HG02870 (cell line): Measurements from ENCODE around the gene POLN.

ENCODE experiments used
- ATAC-seq: cut with Tn5 transposase; IDR thresholded peaks from one replicate; pipeline ENCODE4 v1.9.1; 2021; ENCODE audit warnings: mild to moderate bottlenecking, moderate library complexity; ENCODE audit not compliant: unreplicated experiment

POLN gene

DNA sequence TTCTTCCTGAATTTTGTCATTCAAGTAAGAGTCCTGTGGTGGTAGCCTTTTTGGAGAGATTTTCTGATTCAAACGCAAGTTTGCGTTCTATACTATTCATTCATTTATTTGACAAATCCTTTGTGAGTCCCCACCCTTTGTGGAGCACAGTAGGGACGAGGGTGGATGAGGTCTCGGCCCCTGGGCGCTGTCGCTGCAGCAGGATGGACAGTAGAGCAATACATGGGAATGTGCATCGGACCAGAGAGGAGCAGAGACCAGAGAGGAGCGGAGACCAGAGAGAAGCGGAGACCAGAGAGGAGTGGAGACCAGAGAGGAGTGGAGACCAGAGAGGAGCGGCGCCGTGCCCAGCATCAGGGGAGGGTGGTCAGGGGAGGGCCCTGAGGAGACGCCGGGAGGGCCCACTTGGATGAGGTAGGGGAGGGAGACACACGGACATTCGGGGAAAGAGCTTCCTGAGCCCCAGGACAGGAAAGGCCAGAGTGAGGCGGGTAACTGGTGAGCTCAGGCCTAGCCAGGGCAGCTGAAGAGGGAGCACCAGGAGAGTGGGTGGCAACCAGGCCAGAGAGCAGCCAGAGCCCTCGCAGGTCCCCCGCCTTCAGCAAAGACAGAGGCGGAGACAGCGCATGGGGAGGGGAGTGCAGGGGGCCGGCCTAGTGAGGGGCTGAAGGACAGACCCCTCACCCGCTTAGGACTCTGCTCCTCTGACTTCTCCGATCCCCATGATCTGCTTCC lies 115.4 kb downstream of the POLN start:
- ATAC-seq: no peak

DNA sequence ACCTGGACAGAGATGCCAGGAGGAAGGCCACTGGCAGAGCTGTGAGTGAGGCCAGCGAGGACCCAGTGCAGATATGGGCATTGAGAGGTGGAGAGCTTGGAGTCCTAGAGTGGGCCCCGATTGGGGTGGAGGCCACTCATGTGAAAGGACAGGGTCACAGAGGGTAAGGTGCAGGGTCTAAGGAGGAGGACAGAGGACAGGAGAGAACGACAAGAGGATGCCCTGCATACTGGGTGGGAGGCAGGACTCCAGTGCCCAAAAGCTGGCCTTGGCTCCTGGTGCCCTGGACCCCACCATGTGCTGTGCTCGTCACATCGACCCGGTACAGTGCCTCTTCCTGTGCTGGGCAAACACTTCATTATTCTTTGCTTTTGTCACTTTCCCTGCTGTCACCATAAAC lies 116.1 kb downstream of the POLN start:
- no peak for ATAC-seq

DNA sequence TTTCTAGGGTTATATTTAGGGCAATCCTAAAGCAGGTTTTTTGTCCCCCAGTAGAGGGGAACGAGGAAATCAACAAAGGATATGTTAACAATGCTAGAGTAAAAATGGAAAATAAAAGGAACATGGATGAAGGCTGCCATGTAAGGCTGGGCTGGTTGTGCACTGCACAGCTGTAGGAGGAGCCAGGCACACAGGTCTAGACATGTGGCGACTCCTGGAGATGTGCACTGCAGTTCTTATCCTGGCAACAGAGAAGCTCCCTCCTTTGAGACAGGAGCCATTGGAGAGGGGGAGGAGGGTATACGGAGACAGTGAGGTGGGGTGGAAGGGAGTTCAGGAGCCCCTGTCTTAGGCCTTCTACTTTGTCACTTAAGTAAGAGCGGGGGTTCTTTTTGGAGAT lies 116.9 kb downstream of the POLN start:
- no peak for ATAC-seq

DNA sequence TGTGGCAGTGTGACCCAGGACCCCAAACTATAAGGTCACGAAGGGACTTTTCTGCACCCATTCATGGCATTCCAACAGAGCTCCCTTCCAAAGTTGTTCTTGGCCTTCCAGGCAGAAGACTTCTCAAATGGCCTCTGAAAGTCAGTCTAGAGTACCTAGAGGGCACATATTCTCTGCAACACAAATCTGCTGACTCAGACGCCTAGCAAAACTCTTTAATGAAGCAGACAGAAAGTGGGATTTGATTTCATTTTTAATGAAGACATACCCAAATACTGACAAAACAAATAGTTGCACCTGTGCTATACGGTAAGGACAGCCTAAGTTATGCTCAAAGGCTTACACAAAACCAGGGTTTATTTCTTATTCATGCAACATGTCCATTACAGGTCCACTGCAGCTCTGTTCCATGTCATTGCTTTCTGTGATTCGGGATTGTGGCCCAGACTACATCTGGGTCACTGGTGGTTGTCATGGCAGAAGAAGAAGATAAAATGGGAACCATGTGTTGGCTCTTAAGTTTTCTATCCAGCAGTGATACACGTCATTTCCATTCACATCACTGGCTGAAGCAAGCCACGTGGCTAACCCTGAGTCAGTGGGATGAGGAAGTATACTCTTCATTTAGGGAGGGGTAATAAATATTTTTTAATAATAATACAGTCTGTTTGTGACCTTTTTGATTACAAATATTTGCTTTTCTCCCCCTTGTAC lies 125.1 kb downstream of the POLN start:
- ATAC-seq: no peak

DNA sequence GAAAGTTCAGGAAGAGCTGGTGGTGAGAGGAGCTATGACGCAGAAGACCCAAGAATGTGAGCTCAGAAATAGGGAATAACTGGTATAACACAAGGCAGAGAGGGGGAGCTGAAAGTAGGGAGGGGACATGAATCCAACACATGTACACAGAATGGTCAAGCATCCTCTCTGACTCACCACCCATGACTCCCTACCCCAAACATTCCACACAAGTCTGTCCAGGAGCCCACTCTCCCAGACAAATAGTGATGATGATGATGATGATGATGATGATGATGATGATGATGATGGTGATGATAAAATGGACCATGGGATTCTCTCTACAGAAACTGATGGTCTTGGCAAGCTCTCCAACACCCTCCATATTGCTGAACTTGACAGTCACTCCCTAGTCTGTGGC lies 136.4 kb downstream of the POLN start:
- ATAC-seq: no peak

DNA sequence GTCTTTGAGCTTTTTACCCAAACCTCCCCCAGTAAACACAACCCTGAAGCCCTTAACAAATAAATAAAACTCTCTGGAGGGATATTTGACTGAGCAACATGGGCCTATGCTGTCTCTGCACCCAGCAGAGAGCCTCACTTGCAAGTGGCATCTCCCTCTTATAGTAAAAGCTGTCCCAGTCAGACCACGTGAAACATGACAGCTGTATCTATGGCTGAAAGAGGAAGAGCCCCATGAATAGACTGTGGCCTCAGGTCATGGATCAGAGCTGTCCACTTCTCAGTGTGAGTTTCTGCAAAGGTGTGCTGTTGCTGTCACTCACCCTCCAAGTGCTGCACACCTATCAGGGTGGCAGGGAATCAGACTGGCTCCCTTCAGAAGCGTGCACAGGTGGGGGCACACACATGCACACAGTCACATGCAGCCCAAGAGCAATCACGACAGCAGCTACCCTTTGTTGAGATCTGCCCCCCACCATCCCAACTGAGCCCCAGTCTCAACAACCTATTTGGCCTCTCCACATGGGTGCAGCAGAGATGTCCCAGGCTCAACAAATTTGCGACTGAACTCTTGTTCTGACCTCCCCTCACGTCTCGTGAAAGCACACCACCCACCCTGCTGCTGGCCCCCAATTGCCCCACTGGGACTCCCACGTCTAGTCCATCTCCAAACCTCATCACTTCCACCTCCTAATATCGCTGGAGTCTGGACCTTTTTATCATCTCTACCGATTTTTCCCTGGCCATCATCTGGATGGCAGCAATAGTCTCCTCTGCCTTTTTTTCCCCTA lies 137.2 kb downstream of the POLN start:
- no peak for ATAC-seq

DNA sequence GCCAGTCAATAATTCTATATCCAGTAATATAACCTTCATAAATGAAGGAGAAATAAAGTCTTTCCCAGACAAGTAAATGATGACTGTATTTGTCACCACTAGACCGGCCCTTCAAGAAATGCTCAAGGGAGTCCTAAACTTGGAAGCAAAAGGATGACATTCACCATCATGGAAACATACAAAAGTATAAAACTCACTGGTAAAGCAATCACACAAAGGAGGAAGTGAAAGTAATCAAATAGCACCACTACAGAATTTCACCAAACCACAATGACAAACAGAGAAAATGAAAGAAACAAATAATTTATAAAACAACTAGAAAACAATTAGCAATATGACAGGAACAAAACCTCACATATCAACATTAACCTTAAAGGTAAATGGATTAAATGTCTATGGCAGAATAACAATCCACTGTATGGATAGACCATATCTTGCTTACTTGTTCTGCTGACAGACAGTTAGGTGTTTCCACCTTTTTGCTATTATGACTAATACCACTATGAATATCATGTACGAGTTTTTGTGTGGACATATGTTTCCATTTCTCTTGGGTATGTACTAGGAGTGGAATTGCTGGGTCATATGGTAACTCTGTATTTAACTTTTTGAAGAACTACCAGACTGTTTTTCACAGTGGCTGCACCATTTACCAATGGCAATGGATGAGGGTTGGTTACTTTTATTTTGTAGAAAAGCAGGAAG lies 137.9 kb downstream of the POLN start:
- ATAC-seq: no peak

DNA sequence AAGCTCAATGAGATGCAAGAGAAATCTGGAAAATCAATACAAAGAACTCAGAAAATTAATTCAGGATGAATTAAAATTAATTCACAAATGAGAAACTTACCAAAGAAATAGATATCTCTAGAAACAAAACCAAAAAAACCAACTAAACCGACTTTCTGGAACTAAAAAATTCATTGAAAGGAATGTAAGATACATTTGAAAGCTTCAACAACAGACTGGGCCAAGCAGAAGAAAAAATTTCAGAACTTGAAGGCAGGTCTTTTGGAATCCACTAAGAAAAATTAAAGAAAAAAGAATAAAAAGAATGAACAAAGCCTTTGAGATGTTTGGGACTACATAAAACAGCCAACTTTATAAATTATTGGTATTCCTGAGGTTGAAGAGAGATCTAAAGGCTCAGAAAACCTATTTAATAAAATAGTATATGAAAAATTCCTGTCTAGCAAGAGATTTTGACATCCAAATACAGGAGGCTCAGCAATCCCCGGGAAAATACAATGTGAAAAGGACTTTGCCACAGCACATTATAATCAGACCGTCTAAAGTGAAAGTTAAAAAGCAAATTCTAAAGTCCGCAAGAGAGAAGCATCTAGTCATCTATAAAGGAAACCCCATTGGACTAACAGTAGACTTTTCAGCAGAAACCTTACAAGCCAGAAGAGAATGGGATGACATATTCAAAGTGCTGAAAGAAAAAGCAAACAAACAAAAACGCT lies 138.6 kb downstream of the POLN start:
- ATAC-seq: no peak

DNA sequence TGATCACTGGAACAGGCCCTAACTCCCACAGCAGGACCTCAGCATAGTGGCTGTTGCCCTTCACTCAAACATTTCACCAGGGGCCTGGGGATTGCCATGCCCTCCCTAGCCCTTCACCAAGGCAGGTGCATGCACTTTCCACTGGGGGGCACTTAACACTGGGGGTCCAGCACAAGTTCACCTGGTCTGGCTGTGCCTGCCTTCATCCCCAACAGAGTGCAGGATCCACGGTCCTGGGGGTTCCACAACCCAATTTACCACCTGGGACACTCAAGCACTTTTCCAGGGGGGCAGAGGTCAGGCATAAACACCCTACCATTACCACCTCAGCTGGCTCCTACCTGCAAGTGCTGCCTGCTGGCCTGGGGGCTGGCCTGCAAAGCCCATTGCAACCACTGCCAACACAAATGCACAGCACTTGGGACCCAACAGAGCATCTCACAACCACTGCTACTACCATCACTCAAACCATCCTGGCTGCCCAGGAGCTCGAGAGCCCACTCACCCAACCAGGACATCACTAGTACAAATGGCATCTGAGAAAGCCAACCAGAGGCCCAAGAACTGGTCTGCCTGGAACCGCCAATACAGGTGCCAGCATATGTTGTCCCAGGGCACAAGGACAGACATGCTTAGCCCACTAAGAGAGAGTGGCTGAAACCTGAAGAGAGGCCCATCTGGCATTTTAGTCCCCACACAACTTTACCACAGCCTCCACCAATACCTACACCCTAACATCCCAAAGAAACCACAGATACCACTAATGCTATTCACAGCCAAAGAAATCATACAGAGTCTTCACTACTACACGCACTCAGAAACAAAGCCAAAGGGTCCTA lies 139.7 kb downstream of the POLN start:
- no peak for ATAC-seq

DNA sequence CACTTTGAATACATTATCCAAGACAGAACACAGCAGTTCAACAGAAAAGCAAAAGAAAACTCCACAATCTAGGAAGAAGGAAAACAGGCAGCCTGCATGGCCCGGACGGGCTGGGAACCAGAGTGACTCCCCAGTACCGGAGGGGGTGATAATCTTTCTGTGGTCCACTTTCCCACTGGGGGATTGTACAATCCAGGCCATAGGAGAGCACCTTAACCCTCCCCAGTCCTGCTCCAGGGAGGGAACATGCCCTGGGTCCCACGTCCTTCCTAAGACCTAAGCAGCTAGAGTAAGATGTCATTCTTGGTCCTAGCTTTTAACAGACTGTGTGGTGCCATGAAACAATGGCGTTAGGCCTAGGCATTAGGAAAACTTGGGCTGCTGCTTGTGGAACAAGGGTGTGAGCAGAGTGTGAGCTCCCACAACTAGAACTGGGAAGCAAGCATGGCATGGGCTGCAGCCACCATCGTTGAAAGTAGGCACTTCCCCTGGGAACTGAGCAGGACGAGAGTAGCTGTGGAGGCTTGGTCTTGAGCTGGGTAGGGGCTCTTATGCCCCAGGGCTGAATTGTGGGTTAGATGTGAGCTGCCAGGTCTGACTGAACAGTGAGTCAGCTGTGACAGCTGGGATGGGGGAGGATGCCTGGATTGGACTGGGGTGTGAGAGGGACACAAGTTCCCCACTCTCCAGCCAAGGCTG lies 140.4 kb downstream of the POLN start:
- ATAC-seq: no peak

DNA sequence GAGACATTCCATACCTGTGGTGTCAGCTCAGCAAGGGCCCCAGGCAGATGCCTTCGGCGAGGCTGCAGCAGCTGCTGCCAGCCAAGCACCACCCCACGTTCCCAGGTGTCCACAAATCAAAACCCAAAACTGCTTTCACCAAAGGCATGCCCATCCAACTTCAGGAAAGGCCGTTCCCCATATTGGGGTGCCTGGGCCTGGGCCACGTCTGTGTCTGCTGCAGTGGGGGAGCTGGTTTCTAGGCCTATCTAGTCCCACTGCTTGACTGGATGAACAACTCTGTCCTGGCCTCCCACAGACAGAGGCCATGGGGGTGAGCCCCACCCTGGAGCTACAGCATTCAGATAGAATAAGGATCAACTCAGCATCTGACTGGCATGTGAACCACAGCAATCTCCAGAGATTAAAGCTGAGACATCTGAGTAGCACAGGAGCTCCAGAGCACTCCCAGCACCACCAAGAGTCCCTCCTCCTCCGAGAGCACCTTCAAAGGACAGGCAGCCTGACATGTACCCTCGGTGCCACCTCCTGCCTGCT lies 145.8 kb downstream of the POLN start:
- ATAC-seq: no peak

DNA sequence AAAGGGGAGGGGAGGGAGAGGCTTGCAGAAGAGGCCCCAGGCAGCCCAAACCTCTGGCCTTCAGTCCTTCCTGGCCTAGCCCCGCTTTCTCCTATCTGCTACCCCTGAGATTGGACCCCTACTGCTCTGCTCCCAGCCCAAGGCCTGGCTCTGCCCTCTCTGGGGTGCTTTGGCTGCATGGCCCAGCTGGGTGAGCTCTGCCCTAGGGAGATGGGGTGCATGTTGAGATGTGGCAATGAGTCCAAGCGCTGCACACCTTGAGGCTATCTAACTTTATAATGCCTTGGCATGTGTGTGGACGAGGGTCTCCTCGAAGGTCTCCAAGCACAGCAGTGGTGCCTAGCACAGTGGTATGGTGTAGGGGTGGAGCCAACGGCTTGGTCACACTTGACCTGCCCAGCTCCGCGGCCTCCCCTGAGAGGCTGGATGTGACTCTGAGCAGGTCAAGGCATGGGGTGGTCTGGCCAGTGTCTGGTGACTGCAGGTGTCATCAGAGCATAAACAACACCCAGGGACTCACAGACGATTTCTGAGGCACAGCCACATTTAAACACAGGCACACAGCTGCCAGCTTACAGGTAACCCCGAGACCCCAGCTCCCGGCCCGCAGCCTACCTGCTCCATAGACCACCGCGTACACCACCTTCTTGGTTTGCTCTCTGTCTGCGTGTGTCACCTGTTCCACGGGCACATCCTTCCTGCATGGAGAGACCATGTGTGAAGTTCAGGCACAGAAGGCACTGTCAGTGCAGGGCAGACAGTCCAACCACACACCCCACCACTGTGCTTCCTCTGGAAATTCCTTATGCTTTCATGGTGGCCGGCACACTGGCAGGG lies 146.5 kb downstream of the POLN start:
- no peak for ATAC-seq

DNA sequence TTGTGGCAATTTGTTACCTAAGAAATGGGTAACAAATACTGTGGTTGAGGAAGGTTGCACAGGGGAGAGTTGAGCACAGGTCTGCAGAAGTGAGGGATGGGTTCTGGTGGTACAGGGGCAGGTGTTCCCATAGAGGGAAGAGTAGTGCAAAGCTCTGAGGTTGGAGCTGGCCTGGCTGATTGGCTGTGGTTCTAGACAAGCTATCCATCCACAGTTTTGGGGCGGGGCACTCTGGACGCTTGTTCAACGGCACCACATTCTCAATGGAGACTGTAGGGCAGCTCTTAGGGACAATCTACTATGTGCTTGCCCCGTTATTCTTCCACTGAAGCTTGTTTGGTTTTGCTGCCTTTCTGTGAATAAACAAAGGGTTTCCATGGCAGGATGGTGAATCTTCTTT lies 147.4 kb downstream of the POLN start:
- no peak for ATAC-seq

DNA sequence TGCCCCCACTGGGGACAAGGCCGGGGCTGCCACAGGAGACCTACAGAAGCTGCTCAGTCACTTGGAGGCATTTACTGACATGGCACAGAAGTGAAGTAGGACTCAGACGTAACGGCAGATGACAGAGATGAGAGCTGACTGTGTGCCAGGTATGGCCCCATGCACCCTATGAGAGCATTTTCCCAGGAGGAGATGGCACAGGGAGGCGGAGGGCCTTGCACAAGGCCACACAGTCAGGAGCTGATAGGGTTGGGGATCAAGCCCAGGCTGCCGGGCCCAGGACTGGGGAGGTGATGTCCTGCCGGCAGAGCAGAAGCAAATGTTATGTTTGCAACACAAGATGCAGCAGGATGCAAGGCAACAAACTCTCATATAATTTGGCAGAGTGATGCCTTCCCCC lies 148.7 kb downstream of the POLN start:
- no peak for ATAC-seq

DNA sequence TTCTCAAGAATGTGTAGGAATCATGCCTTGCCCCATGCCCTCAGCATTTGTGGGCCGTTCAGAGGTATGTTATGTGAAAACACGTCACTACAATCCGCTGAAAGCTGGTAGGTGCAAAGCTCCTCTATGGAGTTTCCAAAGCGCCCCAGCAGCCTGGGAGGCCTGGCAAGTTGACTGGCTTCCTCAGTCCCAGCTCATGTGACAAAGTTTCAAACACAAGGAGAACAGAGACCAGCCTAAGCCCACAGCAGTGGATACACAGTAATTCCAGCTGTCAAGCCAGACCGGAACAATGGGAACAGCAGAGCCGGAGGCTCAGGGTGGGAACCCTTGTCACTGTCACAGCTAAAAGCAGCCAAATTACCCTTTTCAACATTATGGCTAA lies 149.3 kb downstream of the POLN start:
- no peak for ATAC-seq

DNA sequence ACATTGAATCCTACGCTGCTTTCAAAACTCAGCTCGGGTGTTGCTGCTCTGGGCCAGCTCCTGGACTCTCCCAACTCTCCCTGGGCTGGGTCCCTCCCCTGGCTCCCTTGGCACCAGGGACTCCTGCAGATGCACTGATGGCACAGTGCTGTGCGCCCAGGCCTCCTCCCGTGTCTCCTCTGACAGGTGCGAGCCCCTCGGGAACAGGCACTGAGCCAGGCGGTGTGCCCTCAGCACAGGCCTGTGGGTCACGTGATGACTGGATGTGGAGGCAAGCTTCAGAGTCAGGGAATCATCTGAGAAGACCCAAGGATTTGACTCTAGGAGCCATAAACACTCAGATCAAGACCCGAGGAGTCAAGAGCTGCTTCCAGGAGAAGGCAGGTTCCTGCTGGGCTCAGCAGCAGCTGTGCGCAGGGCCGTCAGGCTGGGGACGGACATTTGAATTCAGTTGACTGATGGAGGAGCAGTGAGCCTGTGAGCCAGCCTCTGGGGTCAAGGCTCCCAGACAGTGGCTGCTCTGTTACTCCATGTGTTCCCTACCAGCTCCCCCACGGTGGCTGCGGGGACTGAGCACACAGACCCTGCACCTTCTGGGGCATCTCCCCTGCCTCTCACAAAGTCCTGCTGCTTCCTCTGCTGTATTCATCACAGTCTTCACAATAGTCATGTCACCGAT lies 149.8 kb downstream of the POLN start:
- ATAC-seq: no peak

DNA sequence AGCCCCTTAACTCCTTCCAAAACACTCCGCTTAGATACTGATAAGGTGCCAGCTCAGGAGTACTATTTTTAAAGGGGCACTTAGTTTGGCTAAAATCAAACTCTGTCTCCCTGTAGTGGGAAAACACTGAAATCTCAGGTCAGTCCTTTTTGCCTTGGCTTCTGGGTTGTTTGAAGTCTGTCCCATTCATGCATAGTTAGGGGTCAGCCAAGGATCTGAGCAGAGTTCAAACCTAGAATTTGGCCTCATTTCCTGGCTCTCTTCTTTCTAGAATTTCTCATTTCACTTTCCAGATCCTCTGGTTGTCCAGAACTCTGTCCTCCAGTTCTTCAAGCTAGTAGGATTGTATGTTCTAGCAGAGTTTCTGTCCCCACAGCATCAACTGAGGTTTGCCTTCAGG lies 151.3 kb downstream of the POLN start:
- ATAC-seq: no peak
